Activated B cell treated with CpG ODN at 0.5 μM for 24 hours (primary cell): ENCODE results near the gene SEMA4C. TPM values are rescaled to one million over a fixed set of nuclear protein-coding genes. Genes with fewer than 3 reads are reported as not detected.

Source experiments
- ATAC-seq: fragments of 200-7000 bp; cut with Tn5 transposase; one replicate; pipeline ENCODE4 v1.10.0; 2021; ENCODE audit warnings: low read depth, mild to moderate bottlenecking, moderate library complexity
- CTCF ChIA-PET: fragments of 350-600 bp; sonication (Branson Sonifier 250); formaldehyde crosslinking; loops from one replicate; lab custom pipeline; 2021; ENCODE audit warnings: antibody characterized with exemption; lab: Charles Lee
- POLR2A ChIA-PET: fragments of 350-600 bp; sonication (Branson Sonifier 250); formaldehyde crosslinking; loops from one replicate; lab custom pipeline; 2021; ENCODE audit warnings: antibody characterized with exemption; lab: Charles Lee
- DNase-seq: peaks from one replicate; pipeline ENCODE4 v3.0.0; 2022
- H3K27ac Mint-ChIP-seq: one replicate; pipeline ENCODE4 v1.8.0; 2020; ENCODE audit warnings: mixed read lengths
- H3K27me3 Mint-ChIP-seq: one replicate; pipeline ENCODE4 v1.8.0; 2021; ENCODE audit warnings: mixed read lengths
- H3K36me3 Mint-ChIP-seq: one replicate; pipeline ENCODE4 v1.8.0; 2021; ENCODE audit warnings: low read depth, mixed read lengths
- H3K4me1 Mint-ChIP-seq: one replicate; pipeline ENCODE4 v1.8.0; 2021; ENCODE audit warnings: mixed read lengths
- H3K4me3 Mint-ChIP-seq: one replicate; pipeline ENCODE4 v1.8.0; 2020; ENCODE audit warnings: mild to moderate bottlenecking, mixed read lengths
- H3K9me3 Mint-ChIP-seq: one replicate; pipeline ENCODE4 v1.8.0; 2020; ENCODE audit warnings: mixed read lengths
- CTCF ChIP-seq: fragments of 200-600 bp; IDR thresholded peaks from one replicate; pipeline ENCODE4 v1.8.0; 2022; ENCODE audit warnings: antibody characterized with exemption, mild to moderate bottlenecking
- intact Hi-C: fragments of 100-400 bp; cut with micrococcal nuclease; formaldehyde crosslinking; loops from one replicate; pipeline ENCODE4 v1.15.1; 2024
- total RNA-seq: library from RNA; stranded (reverse); gene quantifications from 2 replicates; pipeline ENCODE4 v1.2.3, GENCODE V29; 2022

The SEMA4C gene
- total RNA-seq, 1 donor from 2014 or later: 0.55 TPM

- ChIA-PET POLR2A (no interaction called here), CTCF (no interaction called here)
- no peak for TF ChIP-seq CTCF
- Mint-ChIP-seq H3K36me3 (no peaks in the 10 kb centered on the region), H3K4me1 (peaks cover 18% of the 10 kb centered on the region), H3K27me3 (peaks cover 7% of the 10 kb centered on the region), H3K27ac (no peak overlapping the region), H3K4me3 (no peak overlapping the region), H3K9me3 (no peaks in the 10 kb centered on the region)
- ATAC-seq (no peak), DNase-seq (no peak)
- intact Hi-C loops: no loop called here
Observed at GRCh38 chr2:96878171-96878570, 8.3 kb upstream of the SEMA4C start.

GRCh38 chr2:96877631-96878092 is 7.8 kb upstream of the SEMA4C start:
- no peak overlapping the region for H3K27ac Mint-ChIP-seq
- H3K4me1 Mint-ChIP-seq: peaks cover 18% of the 10 kb centered on the region
- no peak for TF ChIP-seq CTCF
- CTCF ChIA-PET: interaction anchor here (0.8 kb wide), 1 partner anchor 885 kb away, joined by 3 read pairs; no protein-coding TSS in a partner anchor
- no peak overlapping the region for H3K4me3 Mint-ChIP-seq
- DNase-seq: no peak
- H3K36me3 Mint-ChIP-seq: no peaks in the 10 kb centered on the region
- intact Hi-C loops: no loop called here
- H3K9me3 Mint-ChIP-seq: no peaks in the 10 kb centered on the region
- no peak for ATAC-seq
- H3K27me3 Mint-ChIP-seq: peaks cover 7% of the 10 kb centered on the region
- POLR2A ChIA-PET: no interaction called here

- DNase-seq (no peak), ATAC-seq (no peak)
- no peaks in the 10 kb centered on the region for H3K9me3 Mint-ChIP-seq
- peaks cover 18% of the 10 kb centered on the region for H3K4me1 Mint-ChIP-seq
- peaks cover 4% of the 10 kb centered on the region for H3K27me3 Mint-ChIP-seq
- no peak overlapping the region for H3K4me3 Mint-ChIP-seq
- ChIA-PET POLR2A (no interaction called here), CTCF (interaction anchor here (0.8 kb wide), 1 partner anchor 884 kb away, joined by 3 read pairs; no protein-coding TSS in a partner anchor)
- intact Hi-C loops: no loop called here
- no peak for TF ChIP-seq CTCF
- H3K36me3 Mint-ChIP-seq: no peaks in the 10 kb centered on the region
- no peak overlapping the region for H3K27ac Mint-ChIP-seq
Observed at GRCh38 chr2:96877042-96877451, 7.2 kb upstream of the SEMA4C start.

GRCh38 chr2:96876269-96877041 is 6.6 kb upstream of the SEMA4C start:
- Mint-ChIP-seq H3K4me1 (peaks cover 18% of the 10 kb centered on the region), H3K36me3 (no peaks in the 10 kb centered on the region), H3K4me3 (no peak overlapping the region), H3K27me3 (peaks cover 4% of the 10 kb centered on the region), H3K9me3 (no peaks in the 10 kb centered on the region), H3K27ac (no peak overlapping the region)
- ChIA-PET CTCF (no interaction called here), POLR2A (interaction anchor here (3.4 kb wide), 1 partner anchor 19 kb away, joined by 27 read pairs; the partner anchor contains the start of gene ANKRD39)
- intact Hi-C loops: no loop called here
- TF ChIP-seq CTCF: no peak
- DNase-seq: no peak
- no peak for ATAC-seq
